OCI-LY3 (cell line): Measurements from ENCODE around the gene RCAN2.

Experiments
- H2AFZ ChIP-seq: fragments of 200-600, 300-600 bp; shearing (Covaris generic); 2 replicates; pipeline ENCODE4 v1.6.0; 2014; ENCODE audit warnings: antibody characterized with exemption, low read depth, low read length
- H3K27ac ChIP-seq: fragments of 200-600, 300-600 bp; sonication (generic); 2 replicates; pipeline ENCODE4 v1.5.1; 2014; ENCODE audit warnings: mild to moderate bottlenecking, low read length, moderate library complexity, mixed read lengths
- H3K27me3 ChIP-seq: fragments of 200-600, 300-600 bp; sonication (generic); 2 replicates; pipeline ENCODE4 v1.6.1; 2014; ENCODE audit warnings: low read depth, low read length, mixed read lengths
- H3K36me3 ChIP-seq: fragments of 200-600, 300-600 bp; sonication (generic); replicated peaks from 2 replicates; pipeline ENCODE3; 2014; ENCODE audit warnings: low read depth, low read length, mixed read lengths
- H3K4me1 ChIP-seq: fragments of 300-600, 200-600 bp; sonication (generic); 2 replicates; pipeline ENCODE4 v1.6.1; 2014; ENCODE audit warnings: low read length, mixed read lengths
- H3K4me2 ChIP-seq: fragments of 200-600, 300-600 bp; sonication (generic); 2 replicates; pipeline ENCODE4 v1.6.1; 2014; ENCODE audit warnings: low read length, mixed read lengths
- H3K4me3 ChIP-seq: fragments of 300-600, 200-600 bp; sonication (generic); 2 replicates; pipeline ENCODE4 v1.5.1; 2014; ENCODE audit warnings: antibody characterized with exemption, mild to moderate bottlenecking, low read length, moderate library complexity
- H3K79me2 ChIP-seq: fragments of 300-600, 200-600 bp; shearing (Covaris generic); 2 replicates; pipeline ENCODE4 v1.6.1; 2014; ENCODE audit warnings: mild to moderate bottlenecking, low read length, mixed read lengths
- H3K9ac ChIP-seq: fragments of 300-600, 200-600 bp; shearing (Covaris generic); 2 replicates; pipeline ENCODE4 v1.6.0; 2014; ENCODE audit warnings: mild to moderate bottlenecking, low read length, moderate library complexity
- H3K9me3 ChIP-seq: fragments of 200-600, 300-600 bp; shearing (Covaris generic); 2 replicates; pipeline ENCODE4 v1.6.1; 2014; ENCODE audit warnings: low read length, mixed read lengths; ENCODE audit not compliant: insufficient read depth
- H4K20me1 ChIP-seq: fragments of 200-600, 300-600 bp; sonication (generic); 2 replicates; pipeline ENCODE4 v1.6.1; 2016; ENCODE audit warnings: low read length, mixed read lengths; ENCODE audit not compliant: insufficient read depth
- CTCF ChIP-seq: fragments of 200-600, 300-600 bp; sonication (generic); IDR thresholded peaks from 2 replicates; pipeline ENCODE4 v1.5.1; 2014; ENCODE audit warnings: antibody characterized with exemption, low read length, low read depth
- EZH2phosphoT487 ChIP-seq: fragments of 200-600 bp; shearing (Covaris generic); IDR thresholded peaks from 2 replicates; pipeline ENCODE4 v1.6.1; 2018; ENCODE audit warnings: antibody characterized with exemption, mixed run types, low read depth

RCAN2 gene

GRCh38 chr6:46254946-46255345, 236.3 kb downstream of the RCAN2 start:
- Histone ChIP-seq H3K27ac (no peak overlapping the region), H3K4me2 (no peak overlapping the region), H3K79me2 (no peaks in the 10 kb centered on the region), H4K20me1 (no peaks in the 10 kb centered on the region), H2AFZ (no peak overlapping the region), H3K9me3 (0 out of 2 replicates have a peak, but pooled peaks cover 4% of the 10 kb centered on the region), H3K27me3 (no peaks in the 10 kb centered on the region), H3K4me1 (peaks cover 35% of the 10 kb centered on the region), H3K9ac (no peak overlapping the region), H3K36me3 (no peaks in the 10 kb centered on the region), H3K4me3 (no peak overlapping the region)
- TF ChIP-seq EZH2phosphoT487: no peak

GRCh38 chr6:46254331-46254730, 236.9 kb downstream of the RCAN2 start:
- Histone ChIP-seq H3K4me1 (peaks cover 29% of the 10 kb centered on the region), H2AFZ (no peak overlapping the region), H3K9ac (no peak overlapping the region), H4K20me1 (no peaks in the 10 kb centered on the region), H3K27ac (no peak overlapping the region), H3K27me3 (no peaks in the 10 kb centered on the region), H3K4me2 (peak overlapping the region; percentile 8), H3K36me3 (no peaks in the 10 kb centered on the region), H3K4me3 (no peak overlapping the region), H3K79me2 (no peaks in the 10 kb centered on the region), H3K9me3 (0 out of 2 replicates have a peak, but pooled peaks cover 4% of the 10 kb centered on the region)
- TF ChIP-seq CTCF (no peak), EZH2phosphoT487 (no peak)

- H3K9ac ChIP-seq: no peak overlapping the region
- TF ChIP-seq CTCF (no peak), EZH2phosphoT487 (no peak)
- H3K4me2 ChIP-seq: no peak overlapping the region
- H3K4me1 ChIP-seq: peaks cover 12% of the 10 kb centered on the region
- H3K36me3 ChIP-seq: no peaks in the 10 kb centered on the region
- no peak overlapping the region for H2AFZ ChIP-seq
- no peak overlapping the region for H3K4me3 ChIP-seq
- no peaks in the 10 kb centered on the region for H4K20me1 ChIP-seq
- no peaks in the 10 kb centered on the region for H3K9me3 ChIP-seq
- no peaks in the 10 kb centered on the region for H3K79me2 ChIP-seq
- no peak overlapping the region for H3K27ac ChIP-seq
- no peaks in the 10 kb centered on the region for H3K27me3 ChIP-seq
Measured at GRCh38 chr6:46251583-46252339, 239.5 kb downstream of the RCAN2 start.

- no peak for TF ChIP-seq EZH2phosphoT487
- no peak for TF ChIP-seq CTCF
- Histone ChIP-seq H3K27ac (no peak overlapping the region), H3K4me1 (no peaks in the 10 kb centered on the region), H3K27me3 (no peaks in the 10 kb centered on the region), H3K4me3 (no peak overlapping the region), H3K79me2 (no peaks in the 10 kb centered on the region), H2AFZ (no peak overlapping the region), H3K9ac (no peak overlapping the region), H3K9me3 (no peaks in the 10 kb centered on the region), H3K4me2 (no peak overlapping the region), H3K36me3 (no peaks in the 10 kb centered on the region), H4K20me1 (no peaks in the 10 kb centered on the region)
Measured at GRCh38 chr6:46248143-46248542, 243.1 kb downstream of the RCAN2 start.
